Neural progenitor cell (in vitro differentiated cells): ENCODE results near the gene MBOAT1.

Source experiments
- CTCF ChIP-seq: fragments of 200-600 bp; sonication (generic); IDR thresholded peaks from 2 replicates; pipeline ENCODE4 v1.5.1; 2017; ENCODE audit warnings: antibody characterized with exemption, mild to moderate bottlenecking
- EZH2 ChIP-seq: fragments of 200-600 bp; sonication (generic); IDR thresholded peaks from 2 replicates; pipeline ENCODE4 v1.6.1; 2017; ENCODE audit warnings: antibody characterized with exemption, mild to moderate bottlenecking, moderate library complexity
- EZH2phosphoT487 ChIP-seq: fragments of 200-600 bp; sonication (generic); IDR thresholded peaks from 2 replicates; pipeline ENCODE4 v1.6.1; 2017; ENCODE audit warnings: antibody characterized with exemption

DNA sequence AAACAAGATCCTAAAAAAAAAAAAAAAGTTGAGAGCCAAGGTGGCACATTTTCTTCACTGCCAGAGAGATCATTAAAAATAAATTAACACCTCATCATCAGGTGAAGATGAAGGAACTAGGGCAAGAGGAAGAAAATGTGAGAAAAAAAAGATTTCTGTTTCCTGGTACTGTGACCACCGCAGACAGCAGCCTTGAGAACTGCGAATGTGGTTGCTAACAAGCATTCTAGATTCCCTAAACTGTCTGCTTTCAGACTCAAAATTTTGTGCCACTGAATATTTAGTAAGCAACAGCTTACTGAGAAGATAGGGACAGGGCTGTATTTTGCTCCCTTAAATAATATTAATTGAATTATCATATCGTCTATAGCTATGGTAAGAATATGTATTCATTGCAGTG, 24.1 kb upstream of the MBOAT1 start:
- TF ChIP-seq CTCF (no peak), EZH2phosphoT487 (no peak), EZH2 (no peak)
